Lower leg skin (tissue), 4 donors: ENCODE measurements around the gene METAP1. TPM values are rescaled to one million over a fixed set of nuclear protein-coding genes. Genes with fewer than 3 reads are reported as not detected.

ENCODE experiments used
- microRNA-seq, 2 donors: library from miRNA; unstranded; fragments of <30 nt; microRNA quantifications; one replicate each; pipeline ENCODE4, GENCODE V29; 2016; ENCODE audit warnings: borderline replicate concordance in 2 of 2, borderline number of aligned reads in 1 of 2
- total RNA-seq, 4 donors: library from RNA; depleted of rRNA; stranded (reverse); fragments of >200 nt; gene quantifications; one replicate each; pipeline ENCODE4 v1.1.0, GENCODE V29; 2016

The METAP1 gene
- total RNA-seq, 4 donors from 2014 or later: 35.0 to 58.4 (median 39.8) TPM

Small RNA genes lying within 50 kb of the gene (microRNA-seq; reads per million reads assigned to microRNA genes)
- 0.57 to 2.0 reads per million in 2 donors for gene MIR3684

Other genes with a start within 250 kb of the METAP1 start
- gene EIF4E, start 66.6 kb upstream of the METAP1 start, total RNA-seq: 10 to 100 TPM; 41.9 to 76.5 (median 61.5) TPM
- 10 to 100 TPM; 55.1 to 94.3 (median 68.5) TPM for gene ADH5, start 93.1 kb downstream of the METAP1 start, total RNA-seq
- under 1 TPM in 2 of 4 donors, not detected in 2; 0.13 to 0.64 TPM for gene ADH4, start 148.6 kb downstream of the METAP1 start, total RNA-seq
- 10 to 100 TPM in 1 of 4 donors, 1 to 10 TPM in 3; 1.5 to 22.5 (median 7.5) TPM for gene ADH6, start 223.5 kb downstream of the METAP1 start, total RNA-seq